Ovary (tissue), 3 donors: Measurements from ENCODE around the gene AP3S2.

Source experiments
- CTCF ChIP-seq, 3 donors: fragments of 450-650 bp in 2 of 3; fragments of 200-600 bp in 1 of 3; IDR thresholded peaks; one replicate each; pipeline versions ENCODE4 v1.5.1 to v1.8.0; 2016 to 2022; ENCODE audit warnings: antibody characterized with exemption in 3 of 3, mild to moderate bottlenecking in 1 of 3
- EP300 ChIP-seq: sonication (generic); formaldehyde crosslinking; IDR thresholded peaks from one replicate; pipeline ENCODE4 v1.6.1; 2017; ENCODE audit warnings: antibody characterized with exemption
- POLR2A ChIP-seq: fragments of 450-650 bp; IDR thresholded peaks from one replicate; pipeline ENCODE4 v1.6.1; 2017; ENCODE audit warnings: antibody characterized with exemption, mild to moderate bottlenecking, moderate library complexity
- donor health status: DM: no; HTN: no; CAD: no.

GRCh38 chr15:89790661-89791060 lies 103.1 kb downstream of the AP3S2 start:
- TF ChIP-seq CTCF (IDR thresholded peaks at IDR 0.05) (no peak), POLR2A (no peak), EP300 (no peak)
